Measurements from ENCODE around the gene CDK5. TPM values are rescaled to one million over a fixed set of nuclear protein-coding genes. Genes with fewer than 3 reads are reported as not detected.

Gene CDK5
- total and polyA plus RNA-seq, 9 of the 15 experiments (the other 6 are each of a cell fraction or from before 2014, with no cell fraction given): 3.2 to 38.0 (median 27.5) TPM

DNA sequence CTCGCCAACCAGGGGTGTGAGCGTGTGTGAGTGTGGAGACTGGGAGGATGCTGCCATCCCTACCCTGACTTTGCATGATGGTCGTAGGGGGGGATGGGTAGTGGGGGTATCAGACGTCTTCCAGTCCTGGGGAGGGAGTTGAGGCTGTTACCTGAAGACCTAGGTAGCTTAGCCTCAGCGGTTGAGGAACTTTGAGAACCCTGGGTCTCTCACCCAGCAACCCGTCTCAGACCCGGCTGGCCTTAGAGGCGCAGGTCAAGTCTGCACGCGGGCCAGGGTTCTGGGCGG is 4.4 kb upstream of the CDK5 start (continued):
- TF ChIP-seq, protein P1, sequence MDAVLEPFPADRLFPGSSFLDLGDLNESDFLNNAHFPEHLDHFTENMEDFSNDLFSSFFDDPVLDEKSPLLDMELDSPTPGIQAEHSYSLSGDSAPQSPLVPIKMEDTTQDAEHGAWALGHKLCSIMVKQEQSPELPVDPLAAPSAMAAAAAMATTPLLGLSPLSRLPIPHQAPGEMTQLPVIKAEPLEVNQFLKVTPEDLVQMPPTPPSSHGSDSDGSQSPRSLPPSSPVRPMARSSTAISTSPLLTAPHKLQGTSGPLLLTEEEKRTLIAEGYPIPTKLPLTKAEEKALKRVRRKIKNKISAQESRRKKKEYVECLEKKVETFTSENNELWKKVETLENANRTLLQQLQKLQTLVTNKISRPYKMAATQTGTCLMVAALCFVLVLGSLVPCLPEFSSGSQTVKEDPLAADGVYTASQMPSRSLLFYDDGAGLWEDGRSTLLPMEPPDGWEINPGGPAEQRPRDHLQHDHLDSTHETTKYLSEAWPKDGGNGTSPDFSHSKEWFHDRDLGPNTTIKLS (IDR thresholded peaks at IDR 0.05; ENCODE audit: borderline replicate concordance, low read depth): no peak
- TF ChIP-seq THRAP3 (IDR thresholded peaks at IDR 0.05; ENCODE audit: borderline replicate concordance) (no peak), XRCC4 (IDR thresholded peaks at IDR 0.05; ENCODE audit: extremely low read depth, insufficient read depth, insufficient read length) (no peak), PTRF (tag; IDR thresholded peaks at IDR 0.05) (no peak), CEBPG (CRISPR knock-in tag; IDR thresholded peaks at IDR 0.05) (no peak), CEBPG (tag; conservative IDR thresholded peaks at IDR 0.05 in 1 of 2, IDR thresholded peaks at IDR 0.05 in 1 of 2) (no peak), ARID2 (IDR thresholded peaks at IDR 0.05) (no peak), RCOR1 (IDR thresholded peaks at IDR 0.05; ENCODE audit: borderline replicate concordance in 1 of 2, low read depth in 2 of 2, low read length in 2 of 2) (0 out of 4 replicates have a peak, but pooled peaks of 1 of the 2 experiments have one; percentile 0), CBX1 (IDR thresholded peaks at IDR 0.05; ENCODE audit: low read depth) (peak; percentile 56; the same call in 1 of the 2 replicates), ZC3H8 (IDR thresholded peaks at IDR 0.05) (no peak), EGR1 (conservative IDR thresholded peaks at IDR 0.05) (no peak), NCOA1 (IDR thresholded peaks at IDR 0.05; ENCODE audit: low read depth) (no peak), DIDO1 (tag; IDR thresholded peaks at IDR 0.05; ENCODE audit: low read depth) (no peak), ETV6 (IDR thresholded peaks at IDR 0.05; ENCODE audit: borderline replicate concordance in 1 of 2, low read depth in 2 of 2, low read length in 1 of 2) (no peak), ETV6 (CRISPR knock-in tag; IDR thresholded peaks at IDR 0.05; ENCODE audit: borderline replicate concordance) (0 out of 2 replicates have a peak, but pooled peaks have one; percentile 49), ZNF41 (CRISPR knock-in tag; conservative IDR thresholded peaks at IDR 0.05) (no peak), YBX1 (IDR thresholded peaks at IDR 0.05) (no peak), RUNX1 (IDR thresholded peaks at IDR 0.05; ENCODE audit: low read depth) (no peak; the same call in 1 of the 2 replicates), CCNT2 (IDR thresholded peaks at IDR 0.05; ENCODE audit: borderline replicate concordance, extremely low read depth, insufficient read length, low read depth, low read length) (no peak), MTA2 (IDR thresholded peaks at IDR 0.05; ENCODE audit: low read depth) (no peak), TAF7 (tag; IDR thresholded peaks at IDR 0.05) (no peak), STAT5A (IDR thresholded peaks at IDR 0.05; ENCODE audit: borderline replicate concordance, low read length) (no peak)
- TF ChIP-seq, protein P2, sequence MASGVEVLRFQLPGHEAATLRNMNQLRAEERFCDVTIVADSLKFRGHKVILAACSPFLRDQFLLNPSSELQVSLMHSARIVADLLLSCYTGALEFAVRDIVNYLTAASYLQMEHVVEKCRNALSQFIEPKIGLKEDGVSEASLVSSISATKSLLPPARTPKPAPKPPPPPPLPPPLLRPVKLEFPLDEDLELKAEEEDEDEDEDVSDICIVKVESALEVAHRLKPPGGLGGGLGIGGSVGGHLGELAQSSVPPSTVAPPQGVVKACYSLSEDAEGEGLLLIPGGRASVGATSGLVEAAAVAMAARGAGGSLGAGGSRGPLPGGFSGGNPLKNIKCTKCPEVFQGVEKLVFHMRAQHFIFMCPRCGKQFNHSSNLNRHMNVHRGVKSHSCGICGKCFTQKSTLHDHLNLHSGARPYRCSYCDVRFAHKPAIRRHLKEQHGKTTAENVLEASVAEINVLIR (CRISPR knock-in tag; IDR thresholded peaks at IDR 0.05): no peak
- TF ChIP-seq, protein P3, sequence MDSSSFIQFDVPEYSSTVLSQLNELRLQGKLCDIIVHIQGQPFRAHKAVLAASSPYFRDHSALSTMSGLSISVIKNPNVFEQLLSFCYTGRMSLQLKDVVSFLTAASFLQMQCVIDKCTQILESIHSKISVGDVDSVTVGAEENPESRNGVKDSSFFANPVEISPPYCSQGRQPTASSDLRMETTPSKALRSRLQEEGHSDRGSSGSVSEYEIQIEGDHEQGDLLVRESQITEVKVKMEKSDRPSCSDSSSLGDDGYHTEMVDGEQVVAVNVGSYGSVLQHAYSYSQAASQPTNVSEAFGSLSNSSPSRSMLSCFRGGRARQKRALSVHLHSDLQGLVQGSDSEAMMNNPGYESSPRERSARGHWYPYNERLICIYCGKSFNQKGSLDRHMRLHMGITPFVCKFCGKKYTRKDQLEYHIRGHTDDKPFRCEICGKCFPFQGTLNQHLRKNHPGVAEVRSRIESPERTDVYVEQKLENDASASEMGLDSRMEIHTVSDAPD (CRISPR knock-in tag; IDR thresholded peaks at IDR 0.05): no peak
- TF ChIP-seq, protein P4, sequence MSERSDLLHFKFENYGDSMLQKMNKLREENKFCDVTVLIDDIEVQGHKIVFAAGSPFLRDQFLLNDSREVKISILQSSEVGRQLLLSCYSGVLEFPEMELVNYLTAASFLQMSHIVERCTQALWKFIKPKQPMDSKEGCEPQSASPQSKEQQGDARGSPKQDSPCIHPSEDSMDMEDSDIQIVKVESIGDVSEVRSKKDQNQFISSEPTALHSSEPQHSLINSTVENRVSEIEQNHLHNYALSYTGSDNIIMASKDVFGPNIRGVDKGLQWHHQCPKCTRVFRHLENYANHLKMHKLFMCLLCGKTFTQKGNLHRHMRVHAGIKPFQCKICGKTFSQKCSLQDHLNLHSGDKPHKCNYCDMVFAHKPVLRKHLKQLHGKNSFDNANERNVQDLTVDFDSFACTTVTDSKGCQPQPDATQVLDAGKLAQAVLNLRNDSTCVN (CRISPR knock-in tag; IDR thresholded peaks at IDR 0.05): no peak
- TF ChIP-seq, protein P5, sequence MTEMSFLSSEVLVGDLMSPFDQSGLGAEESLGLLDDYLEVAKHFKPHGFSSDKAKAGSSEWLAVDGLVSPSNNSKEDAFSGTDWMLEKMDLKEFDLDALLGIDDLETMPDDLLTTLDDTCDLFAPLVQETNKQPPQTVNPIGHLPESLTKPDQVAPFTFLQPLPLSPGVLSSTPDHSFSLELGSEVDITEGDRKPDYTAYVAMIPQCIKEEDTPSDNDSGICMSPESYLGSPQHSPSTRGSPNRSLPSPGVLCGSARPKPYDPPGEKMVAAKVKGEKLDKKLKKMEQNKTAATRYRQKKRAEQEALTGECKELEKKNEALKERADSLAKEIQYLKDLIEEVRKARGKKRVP (CRISPR knock-in tag; IDR thresholded peaks at IDR 0.05): no peak

Data from K562 (cell line).